ENCODE measurements around the gene RASSF10. TPM values are rescaled to one million over a fixed set of nuclear protein-coding genes. Genes with fewer than 3 reads are reported as not detected.

The RASSF10 gene
- total RNA-seq, 2 donors from 2014 or later, result 0.59 to 1.2 TPM

DNA sequence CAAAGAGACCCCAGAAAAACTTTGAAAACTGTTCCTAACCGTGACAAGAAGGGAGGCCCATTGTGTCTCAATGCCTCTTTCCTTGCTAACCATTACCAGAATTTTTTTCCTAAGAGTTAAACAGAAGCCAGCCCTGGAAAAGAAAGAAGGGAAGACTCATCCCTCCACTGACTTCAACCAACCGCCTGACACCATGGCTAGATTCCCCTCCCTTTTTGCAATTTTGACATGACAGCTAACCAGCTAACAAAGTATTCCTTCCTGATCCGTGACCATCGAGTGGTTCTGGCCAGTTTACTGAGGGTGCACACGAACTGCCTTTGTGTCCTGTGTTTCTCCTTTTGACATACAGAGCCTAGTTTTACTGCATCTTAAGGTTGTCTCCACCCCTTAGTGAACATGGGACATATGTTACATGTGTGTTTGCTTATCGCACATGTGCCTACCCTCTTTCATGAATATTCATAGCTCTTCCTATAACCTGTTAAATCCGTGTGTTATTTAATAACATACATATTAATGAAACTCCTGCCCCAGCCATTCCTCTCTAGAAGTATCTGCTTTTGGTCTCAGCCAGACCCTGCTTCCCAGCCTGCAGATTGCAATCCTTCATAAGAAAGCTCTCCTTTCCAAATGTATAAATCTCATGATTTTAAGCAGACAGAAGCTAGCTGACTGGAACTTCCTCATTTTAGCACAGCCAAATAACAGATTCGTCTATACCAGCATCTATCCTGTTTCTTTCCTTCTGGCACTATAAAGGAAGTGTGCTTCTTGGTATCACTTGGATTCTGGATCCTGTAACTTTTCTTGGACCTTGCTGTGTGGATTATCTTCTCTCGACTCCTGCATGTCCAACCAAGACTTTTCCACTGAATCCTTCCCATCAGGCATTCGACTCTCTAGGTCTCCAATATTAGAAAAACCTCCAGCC lies 37.8 kb downstream of the RASSF10 start:
- Histone ChIP-seq H3K9me3 (no peaks in the 10 kb centered on the region), H3K27ac (no peak overlapping the region), H3K27me3 (no peaks in the 10 kb centered on the region), H3K4me1 (no peaks in the 10 kb centered on the region), H3K4me3 (no peak overlapping the region), H3K36me3 (no peaks in the 10 kb centered on the region)
- no peak for DNase-seq (ENCODE audit: low spot score)
- TF ChIP-seq, protein P1, sequence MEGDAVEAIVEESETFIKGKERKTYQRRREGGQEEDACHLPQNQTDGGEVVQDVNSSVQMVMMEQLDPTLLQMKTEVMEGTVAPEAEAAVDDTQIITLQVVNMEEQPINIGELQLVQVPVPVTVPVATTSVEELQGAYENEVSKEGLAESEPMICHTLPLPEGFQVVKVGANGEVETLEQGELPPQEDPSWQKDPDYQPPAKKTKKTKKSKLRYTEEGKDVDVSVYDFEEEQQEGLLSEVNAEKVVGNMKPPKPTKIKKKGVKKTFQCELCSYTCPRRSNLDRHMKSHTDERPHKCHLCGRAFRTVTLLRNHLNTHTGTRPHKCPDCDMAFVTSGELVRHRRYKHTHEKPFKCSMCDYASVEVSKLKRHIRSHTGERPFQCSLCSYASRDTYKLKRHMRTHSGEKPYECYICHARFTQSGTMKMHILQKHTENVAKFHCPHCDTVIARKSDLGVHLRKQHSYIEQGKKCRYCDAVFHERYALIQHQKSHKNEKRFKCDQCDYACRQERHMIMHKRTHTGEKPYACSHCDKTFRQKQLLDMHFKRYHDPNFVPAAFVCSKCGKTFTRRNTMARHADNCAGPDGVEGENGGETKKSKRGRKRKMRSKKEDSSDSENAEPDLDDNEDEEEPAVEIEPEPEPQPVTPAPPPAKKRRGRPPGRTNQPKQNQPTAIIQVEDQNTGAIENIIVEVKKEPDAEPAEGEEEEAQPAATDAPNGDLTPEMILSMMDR (IDR thresholded peaks at IDR 0.05), result no peak

DNA sequence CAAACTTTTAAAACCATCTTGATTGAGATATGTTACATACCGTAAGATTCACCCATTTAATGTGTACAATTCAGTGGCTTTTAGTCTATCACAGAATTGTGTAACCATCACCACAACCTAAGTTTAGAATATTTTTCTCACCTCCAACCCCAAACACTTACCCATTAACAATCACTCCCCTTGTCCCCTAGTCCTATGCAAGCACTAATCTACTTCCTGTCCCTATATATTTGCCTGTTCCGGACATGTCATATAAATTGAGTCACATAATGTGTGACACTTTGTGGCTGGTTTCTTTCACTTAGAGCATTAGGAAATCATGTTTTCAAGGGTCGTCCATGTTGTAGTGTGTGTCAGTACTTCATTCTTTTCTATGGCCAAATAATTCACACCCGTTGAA lies 38.8 kb downstream of the RASSF10 start:
- Histone ChIP-seq H3K27me3 (no peaks in the 10 kb centered on the region), H3K4me1 (no peaks in the 10 kb centered on the region), H3K36me3 (no peaks in the 10 kb centered on the region), H3K9me3 (no peaks in the 10 kb centered on the region), H3K4me3 (no peak overlapping the region), H3K27ac (no peak overlapping the region)
- TF ChIP-seq, protein P1 (IDR thresholded peaks at IDR 0.05), result no peak
- no peak for DNase-seq (ENCODE audit: low spot score)

DNA sequence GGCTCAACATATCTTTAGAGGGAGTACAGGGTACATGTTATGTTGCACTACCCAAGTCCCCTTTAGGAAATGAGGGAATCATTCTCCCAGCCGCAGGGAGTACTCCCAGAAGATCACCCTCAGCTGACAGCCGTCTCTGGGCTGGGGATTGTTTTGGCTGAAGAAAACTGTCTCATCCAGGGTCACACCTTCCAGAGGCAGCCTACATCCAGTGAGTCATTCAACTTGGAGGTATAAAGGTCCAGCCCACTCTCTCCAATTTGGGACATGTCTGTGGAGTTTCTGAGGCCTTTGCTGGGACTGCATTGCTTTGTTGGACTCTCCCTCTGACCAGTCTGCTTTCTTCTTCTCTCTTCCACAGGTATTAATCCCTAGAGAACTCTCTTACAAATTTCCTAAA lies 42.1 kb downstream of the RASSF10 start:
- H3K27ac ChIP-seq, result no peak overlapping the region
- DNase-seq (ENCODE audit: low spot score), result no peak
- no peak overlapping the region for H3K4me3 ChIP-seq
- H3K36me3 ChIP-seq, result no peaks in the 10 kb centered on the region
- no peaks in the 10 kb centered on the region for H3K9me3 ChIP-seq
- no peaks in the 10 kb centered on the region for H3K27me3 ChIP-seq
- TF ChIP-seq, protein P1 (IDR thresholded peaks at IDR 0.05), result no peak
- no peaks in the 10 kb centered on the region for H3K4me1 ChIP-seq

DNA sequence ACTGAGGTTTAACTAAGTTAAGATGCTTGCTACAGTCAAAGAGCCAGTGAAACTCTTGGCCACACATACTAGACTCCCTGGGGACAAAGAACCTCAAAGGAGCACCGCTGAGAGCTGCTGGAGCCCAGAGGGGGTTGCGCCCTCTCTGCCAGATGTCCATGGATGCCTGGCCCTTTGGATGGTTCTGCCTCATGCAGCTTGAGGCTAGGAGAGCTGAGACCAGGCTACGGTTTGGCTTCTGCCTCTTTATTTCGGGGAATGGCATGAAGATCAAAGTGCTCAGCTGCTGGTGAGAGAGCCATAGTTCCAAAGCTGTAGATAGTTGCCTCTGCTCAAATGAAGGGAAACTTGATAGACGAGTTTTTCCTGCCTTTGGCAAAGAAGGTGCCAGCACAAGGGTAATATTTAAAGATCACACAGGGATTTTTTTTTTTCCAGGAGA lies 43.0 kb downstream of the RASSF10 start:
- Histone ChIP-seq H3K9me3 (no peaks in the 10 kb centered on the region), H3K27ac (no peak overlapping the region), H3K4me1 (no peaks in the 10 kb centered on the region), H3K36me3 (no peaks in the 10 kb centered on the region), H3K4me3 (no peak overlapping the region), H3K27me3 (no peaks in the 10 kb centered on the region)
- TF ChIP-seq, protein P1 (IDR thresholded peaks at IDR 0.05), result no peak
- no peak for DNase-seq (ENCODE audit: low spot score)

DNA sequence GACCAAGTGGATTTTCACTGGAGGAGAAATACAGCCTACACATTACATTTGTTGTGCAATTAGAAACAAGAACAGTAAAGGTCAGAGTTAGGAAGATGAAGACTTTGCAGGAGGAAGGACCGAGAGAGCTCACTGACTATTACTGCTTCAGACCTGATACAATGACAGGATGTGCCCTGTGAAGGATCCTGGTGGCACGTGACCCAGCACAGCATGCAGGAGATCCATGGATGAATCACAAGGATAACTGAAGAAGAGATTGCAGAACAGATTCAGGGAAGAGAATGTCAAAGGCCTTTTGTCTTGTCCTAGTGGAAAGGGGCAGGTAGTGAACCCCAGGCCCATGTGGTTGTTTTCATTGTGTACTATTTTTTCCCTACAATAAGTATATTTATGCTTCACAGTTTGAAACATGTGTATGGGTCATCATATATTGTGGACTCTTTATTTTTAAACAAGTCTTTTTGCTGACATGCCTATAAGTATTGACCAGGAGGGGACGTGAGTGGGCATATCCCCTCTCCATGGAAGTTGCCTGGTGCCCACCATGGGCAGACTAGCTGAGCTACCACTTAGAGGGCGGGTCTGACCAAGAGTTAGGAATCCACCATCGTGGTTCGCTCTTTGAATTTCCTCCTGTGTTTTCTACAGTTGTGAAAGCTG lies 44.3 kb downstream of the RASSF10 start:
- H3K27ac ChIP-seq, result no peak overlapping the region
- TF ChIP-seq, protein P1 (IDR thresholded peaks at IDR 0.05), result no peak
- no peak overlapping the region for H3K4me3 ChIP-seq
- no peak for DNase-seq (ENCODE audit: low spot score)
- no peaks in the 10 kb centered on the region for H3K9me3 ChIP-seq
- H3K27me3 ChIP-seq, result no peaks in the 10 kb centered on the region
- no peaks in the 10 kb centered on the region for H3K36me3 ChIP-seq
- no peaks in the 10 kb centered on the region for H3K4me1 ChIP-seq

All from right atrium auricular region (tissue), 2 donors.